Right cardiac atrium (tissue), 5 donors: ENCODE measurements around the gene CFC1. TPM values are rescaled to one million over a fixed set of nuclear protein-coding genes. Genes with fewer than 3 reads are reported as not detected.
A peak's percentile ranks its signal among the peaks of the same experiment; 100 is the strongest.
"Not testable (repeated sequence)": the region's sequence is repeated elsewhere in the genome, so short reads cannot be mapped to it uniquely, and the experiment has no call there.

ENCODE experiments used
- ATAC-seq, 2 donors: fragments of 200-7000 bp; cut with Tn5 transposase; one replicate each; pipeline versions ENCODE4 v1.8.0 to v1.9.1; 2020; ENCODE audit warnings: moderate library complexity in 2 of 2, mild to moderate bottlenecking in 1 of 2
- DNase-seq, 3 donors: peaks; one replicate each; pipeline ENCODE4 v3.0.0-alpha.2; 2020
- H3K27ac ChIP-seq: one replicate; pipeline ENCODE4 v1.5.1; 2013; ENCODE audit warnings: mild to moderate bottlenecking, low read length, control low read depth, moderate library complexity
- H3K27me3 ChIP-seq: one replicate; pipeline ENCODE4 v1.6.1; 2013; ENCODE audit not compliant: control insufficient read depth, insufficient read depth
- H3K4me1 ChIP-seq: one replicate; pipeline ENCODE4 v1.6.1; 2013; ENCODE audit warnings: low read length; ENCODE audit not compliant: control insufficient read depth, insufficient read depth
- H3K4me3 ChIP-seq: one replicate; pipeline ENCODE4 v1.5.1; 2013; ENCODE audit warnings: low read length, control low read depth
- H3K9me3 ChIP-seq: one replicate; pipeline ENCODE4 v1.6.1; 2013; ENCODE audit warnings: low read length; ENCODE audit not compliant: control insufficient read depth
- WGBS: extraction: QIAGEN DNeasy Blood & Tissue Kit; methylation state at CpG from one replicate; pipeline ENCODE4 v1.1.7; 2013; 5-methylcytosine and 5-hydroxymethylcytosine counted together
- intact Hi-C, 4 donors: fragments of 100-400 bp; cut with DNase I; formaldehyde crosslinking; loops; one replicate each; pipeline versions ENCODE4 v1.11.0 to v1.14.0; 2022 to 2023
- polyA plus RNA-seq: library from polyadenylated mRNA; stranded (reverse); fragments of 200-250 nt; gene quantifications from one replicate; pipeline ENCODE4 v1.2.3, GENCODE V29; 2013
- total RNA-seq, 4 donors: library from RNA; stranded (reverse); fragmentation: NEBNext Ultra II Directional; extraction: Animal tissue kit (Norgen Biotek cat#: 25700); gene quantifications; one replicate each; pipeline ENCODE4 v1.2.1, GENCODE V29; 2021
- donor health status: healthy with polysubstance abuse.
- donor health status: DM: no; HTN: yes; CAD: no.
- donor health status: DM: no; HTN: no; CAD: no.
- donor health status: DM: no; HTN: yes; CAD: no; lungs with severe emphysema.
- donor health status: DM: yes; HTN: yes; CAD: no.

CFC1 gene
- total and polyA plus RNA-seq, 5 donors: 0.25 to 2.8 (median 0.45) TPM

DNA sequence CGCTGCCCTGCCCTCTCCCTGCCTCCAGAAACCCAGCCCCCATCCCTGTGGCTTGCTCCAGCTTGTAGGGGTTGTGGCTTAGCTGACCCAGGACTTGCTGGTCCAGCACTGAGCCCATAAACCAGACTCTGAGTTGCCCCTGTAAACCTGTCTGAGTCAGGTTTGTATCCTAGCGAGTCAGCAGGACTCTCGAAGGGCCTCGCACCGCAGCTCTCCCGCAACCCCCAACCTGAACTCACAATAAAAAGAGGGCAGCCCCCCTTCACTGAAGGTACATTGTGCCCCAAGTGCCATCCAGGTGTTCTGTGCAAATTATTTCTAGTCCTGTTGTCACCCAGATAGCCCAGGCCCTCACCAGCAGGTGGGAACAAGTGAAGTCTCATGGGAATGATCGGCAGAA, 17.9 kb downstream of the CFC1 start:
- 88% methylated on average over 6 of the region's 7 CpGs for WGBS
- intact Hi-C loops, H3K4me1 ChIP-seq, H3K4me3 ChIP-seq, H3K27ac ChIP-seq, H3K27me3 ChIP-seq, ATAC-seq, H3K9me3 ChIP-seq: not testable (repeated sequence)
- DNase-seq: peak in 1 of 3 donors; percentile 11

GRCh38 chr2:130579121-130579520, 20.3 kb downstream of the CFC1 start:
- H3K4me1 ChIP-seq, H3K27ac ChIP-seq, intact Hi-C loops, H3K9me3 ChIP-seq, H3K27me3 ChIP-seq, H3K4me3 ChIP-seq, ATAC-seq: not testable (repeated sequence)
- peak in 1 of 3 donors; percentile 9 for DNase-seq
- WGBS: 88% methylated on average over 5 of the region's 7 CpGs

GRCh38 chr2:130577559-130577958, 21.8 kb downstream of the CFC1 start:
- DNase-seq, intact Hi-C loops, H3K27ac ChIP-seq, H3K4me1 ChIP-seq, H3K27me3 ChIP-seq, H3K9me3 ChIP-seq, H3K4me3 ChIP-seq, ATAC-seq: not testable (repeated sequence)
- WGBS: no CpG with 5 or more reads among the region's 4 CpGs

GRCh38 chr2:130576209-130576784, 23.1 kb downstream of the CFC1 start:
- H3K4me3 ChIP-seq, H3K9me3 ChIP-seq, DNase-seq, intact Hi-C loops, H3K27ac ChIP-seq, H3K4me1 ChIP-seq, H3K27me3 ChIP-seq: not testable (repeated sequence)
- ATAC-seq: peak; percentile 86 to 87
- no CpG with 5 or more reads among the region's 8 CpGs for WGBS

GRCh38 chr2:130574230-130574629, 25.1 kb downstream of the CFC1 start:
- H3K27ac ChIP-seq, intact Hi-C loops, ATAC-seq, H3K9me3 ChIP-seq, H3K4me3 ChIP-seq, H3K27me3 ChIP-seq, H3K4me1 ChIP-seq: not testable (repeated sequence)
- 78% methylated on average over 7 of the region's 13 CpGs for WGBS
- DNase-seq: peak in 1 of 3 donors; percentile 21

- H3K27ac ChIP-seq, H3K9me3 ChIP-seq, H3K4me3 ChIP-seq, H3K27me3 ChIP-seq, ATAC-seq, H3K4me1 ChIP-seq, intact Hi-C loops, DNase-seq: not testable (repeated sequence)
- no CpG with 5 or more reads among the region's 3 CpGs for WGBS
Observed at GRCh38 chr2:130571929-130572328, 27.4 kb downstream of the CFC1 start.

DNA sequence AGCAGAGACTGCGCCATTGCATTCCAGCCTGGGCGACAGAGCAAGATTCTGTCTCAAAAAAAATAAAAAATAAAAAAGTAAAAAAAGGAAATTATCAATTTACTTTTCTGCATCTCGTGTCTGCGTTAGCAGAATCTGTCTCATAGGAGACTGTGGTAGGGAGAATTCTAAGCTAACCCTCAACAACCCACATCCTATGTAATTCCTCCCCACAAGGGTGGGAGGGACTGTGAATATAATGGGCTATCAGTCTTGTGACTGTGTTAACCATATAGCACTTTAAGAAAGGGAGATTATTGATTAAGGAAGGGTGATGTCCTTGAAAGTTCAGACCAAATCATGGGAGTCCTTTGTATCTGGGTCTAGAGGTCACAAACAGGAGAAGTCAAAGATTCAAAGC, 33.2 kb downstream of the CFC1 start:
- no CpG with 5 or more reads among the region's 4 CpGs for WGBS
- H3K4me3 ChIP-seq, DNase-seq, H3K9me3 ChIP-seq, H3K4me1 ChIP-seq, intact Hi-C loops, H3K27ac ChIP-seq, ATAC-seq, H3K27me3 ChIP-seq: not testable (repeated sequence)

DNA sequence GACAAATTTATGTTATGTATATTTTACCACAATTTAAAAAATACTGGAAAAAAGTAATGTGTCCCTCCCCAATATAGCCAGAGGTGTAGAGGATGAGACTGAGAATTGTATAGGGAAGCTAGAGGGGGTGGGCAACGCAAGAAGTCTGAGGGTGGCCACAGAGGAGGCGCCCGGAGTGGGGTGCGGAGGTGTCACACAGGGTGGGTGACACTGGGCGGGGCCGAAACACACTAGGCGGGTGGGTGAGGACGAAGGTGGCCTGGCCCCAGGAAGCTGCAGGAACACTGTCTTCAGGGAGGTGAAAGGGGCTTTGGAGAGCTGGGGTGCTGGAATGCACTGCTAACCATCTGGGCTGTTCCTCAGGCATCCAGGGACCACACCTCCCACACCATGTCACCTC, 42.9 kb downstream of the CFC1 start:
- H3K4me1 ChIP-seq, H3K27ac ChIP-seq, intact Hi-C loops, H3K27me3 ChIP-seq, DNase-seq, H3K9me3 ChIP-seq, ATAC-seq, H3K4me3 ChIP-seq: not testable (repeated sequence)
- WGBS: no CpG with 5 or more reads among the region's 8 CpGs

DNA sequence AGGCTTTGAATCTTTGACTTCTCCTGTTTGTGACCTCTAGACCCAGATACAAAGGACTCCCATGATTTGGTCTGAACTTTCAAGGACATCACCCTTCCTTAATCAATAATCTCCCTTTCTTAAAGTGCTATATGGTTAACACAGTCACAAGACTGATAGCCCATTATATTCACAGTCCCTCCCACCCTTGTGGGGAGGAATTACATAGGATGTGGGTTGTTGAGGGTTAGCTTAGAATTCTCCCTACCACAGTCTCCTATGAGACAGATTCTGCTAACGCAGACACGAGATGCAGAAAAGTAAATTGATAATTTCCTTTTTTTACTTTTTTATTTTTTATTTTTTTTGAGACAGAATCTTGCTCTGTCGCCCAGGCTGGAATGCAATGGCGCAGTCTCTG, 45.2 kb downstream of the CFC1 start:
- H3K9me3 ChIP-seq, intact Hi-C loops, DNase-seq, H3K4me3 ChIP-seq, H3K27me3 ChIP-seq, H3K4me1 ChIP-seq, ATAC-seq, H3K27ac ChIP-seq: not testable (repeated sequence)
- no CpG with 5 or more reads among the region's 4 CpGs for WGBS

DNA sequence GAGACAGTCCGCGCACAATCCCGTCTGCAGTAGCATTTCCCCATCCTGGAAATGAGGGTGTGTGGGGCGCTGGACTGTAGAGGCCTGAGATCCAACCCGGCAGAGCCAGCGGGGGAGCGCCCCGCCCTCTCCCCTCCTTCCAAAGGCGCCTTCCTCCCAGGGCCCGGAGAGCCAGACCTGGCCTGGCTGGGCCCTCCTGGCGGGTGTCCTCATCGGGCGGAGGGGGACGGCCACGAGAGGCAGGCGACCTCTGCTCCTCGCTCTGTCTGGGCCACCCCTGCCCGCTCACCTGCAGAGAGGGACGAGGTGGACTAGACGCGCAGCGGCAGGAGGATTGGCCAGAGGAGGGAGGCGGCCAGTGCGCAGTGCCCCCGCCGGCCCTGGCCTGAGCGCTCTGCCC, 49.9 kb downstream of the CFC1 start:
- H3K27me3 ChIP-seq, DNase-seq, H3K4me3 ChIP-seq, intact Hi-C loops, H3K4me1 ChIP-seq, H3K9me3 ChIP-seq, H3K27ac ChIP-seq: not testable (repeated sequence)
- no CpG with 5 or more reads among the region's 27 CpGs for WGBS
- ATAC-seq: peak in 1 of 2 donors; percentile 20

GRCh38 chr2:130548418-130548817, 51.0 kb downstream of the CFC1 start:
- H3K4me1 ChIP-seq, H3K4me3 ChIP-seq, H3K27ac ChIP-seq, H3K9me3 ChIP-seq, ATAC-seq, DNase-seq, intact Hi-C loops, H3K27me3 ChIP-seq: not testable (repeated sequence)
- no CpG with 5 or more reads among the region's 3 CpGs for WGBS

- H3K27me3 ChIP-seq, ATAC-seq, DNase-seq, H3K27ac ChIP-seq, H3K4me3 ChIP-seq, H3K4me1 ChIP-seq, H3K9me3 ChIP-seq, intact Hi-C loops: not testable (repeated sequence)
- no CpG with 5 or more reads among the region's 5 CpGs for WGBS
Observed at GRCh38 chr2:130544978-130545377, 54.4 kb downstream of the CFC1 start.
